ENCODE measurements around the gene RNF157.

DNA sequence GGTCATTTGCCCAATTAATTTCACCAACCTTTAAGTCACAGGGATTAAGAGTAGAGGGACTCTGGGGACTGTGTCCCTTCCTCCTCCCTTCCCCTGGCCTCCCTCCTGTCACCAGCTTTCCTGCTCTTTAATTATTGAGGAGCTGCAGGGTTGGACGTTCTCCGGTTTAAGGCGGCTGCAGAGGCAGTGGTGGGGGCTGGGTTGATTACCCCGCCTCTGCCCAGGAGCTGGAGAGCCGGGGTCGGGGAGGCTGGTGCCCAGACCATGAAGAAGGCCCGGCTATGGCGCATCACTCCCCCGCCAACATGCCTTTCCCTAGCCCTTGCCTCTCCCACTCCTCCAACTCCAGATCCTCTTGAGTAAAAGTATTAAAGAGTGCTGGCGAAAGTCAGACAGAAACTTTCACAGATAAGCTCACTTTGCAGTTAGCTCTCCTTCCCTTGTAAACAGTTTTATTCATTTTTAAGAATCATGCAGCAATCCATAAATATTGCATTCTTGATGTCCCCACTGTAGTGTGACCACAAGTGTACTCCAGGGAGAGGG lies 98.2 kb downstream of the RNF157 start:
- TF ChIP-seq ZNF274 (IDR thresholded peaks at IDR 0.05; ENCODE audit: insufficient read depth, insufficient read length) (no peak), SMAD5 (IDR thresholded peaks at IDR 0.05; ENCODE audit: low read depth) (no peak), HCFC1 (IDR thresholded peaks at IDR 0.05; ENCODE audit: low read length) (no peak), MAX (IDR thresholded peaks at IDR 0.05; ENCODE audit: low read depth, low read length) (no peak), POLR2AphosphoS5 (IDR thresholded peaks at IDR 0.05; ENCODE audit: low read length) (no peak), HDAC2 (IDR thresholded peaks at IDR 0.05) (no peak), MTA3 (IDR thresholded peaks at IDR 0.05; ENCODE audit: borderline replicate concordance, low read length) (no peak), EP300 (IDR thresholded peaks at IDR 0.05; ENCODE audit: borderline replicate concordance in 1 of 2, control insufficient read depth in 1 of 2, low read depth in 2 of 2, low read length in 2 of 2) (no peak), CTCF (IDR thresholded peaks at IDR 0.05 in 2 of 3, conservative IDR thresholded peaks at IDR 0.05 in 1 of 3; ENCODE audit: control insufficient read depth in 2 of 3, extremely low read depth in 1 of 3, insufficient read depth in 1 of 3, low read depth in 3 of 3, low read length in 3 of 3) (no peak)

Measured in GM12878 (cell line).